ENCODE measurements around the gene HNRNPK.

HNRNPK gene

GRCh38 chr9:83979812-83980394 is at the start of gene HNRNPK:
Gene HNRNPK (minus strand): TSS chr9:83980215. CDS start chr9:83978252, 1,963 bp downstream.
- DNase-seq: peak; percentile 99

- DNase-seq: no peak
Measured at GRCh38 chr9:84027201-84027600, 47.2 kb upstream of the HNRNPK start.

GRCh38 chr9:84024041-84024575 is 44.1 kb upstream of the HNRNPK start:
- DNase-seq: no peak

GRCh38 chr9:84007662-84008061 is 27.6 kb upstream of the HNRNPK start:
- no peak for DNase-seq

- no peak for DNase-seq
Measured at GRCh38 chr9:84003246-84003645, 23.2 kb upstream of the HNRNPK start.

- no peak for DNase-seq
Measured at GRCh38 chr9:84002344-84002743, 22.3 kb upstream of the HNRNPK start.

- no peak for DNase-seq
Measured at GRCh38 chr9:84001621-84002020, 21.6 kb upstream of the HNRNPK start.

GRCh38 chr9:84000186-84000585 is 20.2 kb upstream of the HNRNPK start:
- no peak for DNase-seq

- DNase-seq: no peak
Measured at GRCh38 chr9:83999141-83999918, 19.3 kb upstream of the HNRNPK start.

GRCh38 chr9:83996126-83996525 is 16.1 kb upstream of the HNRNPK start:
- DNase-seq: no peak

GRCh38 chr9:83992901-83993300 is 12.9 kb upstream of the HNRNPK start:
- DNase-seq: no peak

- DNase-seq: no peak
Measured at GRCh38 chr9:83992407-83992806, 12.4 kb upstream of the HNRNPK start.

- no peak for DNase-seq
Measured at GRCh38 chr9:83991355-83991754, 11.3 kb upstream of the HNRNPK start.

GRCh38 chr9:83988411-83988810 is 8.4 kb upstream of the HNRNPK start:
- DNase-seq: no peak

- DNase-seq: no peak
Measured at GRCh38 chr9:83987402-83987791, 7.4 kb upstream of the HNRNPK start.

- DNase-seq: peak; percentile 31
Measured at GRCh38 chr9:83986765-83987401, 6.9 kb upstream of the HNRNPK start.

GRCh38 chr9:83986195-83986594 is 6.2 kb upstream of the HNRNPK start:
- DNase-seq: no peak

- peak; percentile 39 for DNase-seq
Measured at GRCh38 chr9:83981126-83981871, 1.3 kb upstream of the HNRNPK start.

- peak; percentile 99 for DNase-seq
Measured at GRCh38 chr9:83980395-83981125, 545 bp upstream of the HNRNPK start, which contains the start of gene RMI1. Gene RMI1 (plus strand): TSS chr9:83980805. CDS start chr9:84000987, 20,182 bp downstream.

GRCh38 chr9:83978992-83979811 is 813 bp downstream of the HNRNPK start:
- peak; percentile 90 for DNase-seq

GRCh38 chr9:83977196-83977595 is 2.8 kb downstream of the HNRNPK start:
- no peak for DNase-seq
